Endothelial cell of umbilical vein (primary cell): Measurements from ENCODE around the gene ZNF25. TPM values are rescaled to one million over a fixed set of nuclear protein-coding genes. Genes with fewer than 3 reads are reported as not detected.

Experiments used
- BruUV-seq: library from RNA; stranded (reverse); fragments of 400-500 nt; replicated peaks from 2 replicates; lab custom pipeline; 2021; lab: Mats Ljungman, UMichigan
- CTCF ChIA-PET: fragments of 300-600, 350-600 bp; sonication (Branson Sonifier 250); formaldehyde crosslinking; loops from one replicate; lab custom pipeline; 2021; ENCODE audit warnings: antibody characterized with exemption, inconsistent platforms; lab: Charles Lee
- POLR2A ChIA-PET: fragments of 300-600, 350-600 bp; sonication (Branson Sonifier 250); formaldehyde crosslinking; loops from one replicate; lab custom pipeline; 2021; ENCODE audit warnings: antibody characterized with exemption, inconsistent platforms; lab: Charles Lee
- DNase-seq: peaks from one replicate; pipeline ENCODE4 v3.0.0-alpha.2; 2011; ENCODE audit warnings: low read depth, low spot score
- FAIRE-seq: peaks from 2 replicates; lab custom pipeline; 2011; peaks lifted over from hg19 to GRCh38; lab: Jason Lieb, UNC
- H2AFZ ChIP-seq: 2 replicates; pipeline ENCODE4 v1.6.0; 2012; ENCODE audit warnings: low read depth, low read length, control low read depth, inconsistent platforms
- H3K27ac ChIP-seq: 2 replicates; pipeline ENCODE4 v1.5.1; 2011; ENCODE audit warnings: low read depth, mild to moderate bottlenecking, control low read depth, low read length, moderate library complexity; ENCODE audit not compliant: insufficient read depth
- H3K27me3 ChIP-seq, 2 experiments: 2 replicates each; pipeline versions ENCODE4 v1.6.0 to v1.6.1; 2011; ENCODE audit warnings: low read length in 2 of 2, mixed read lengths in 1 of 2; ENCODE audit not compliant: control insufficient read depth in 2 of 2, insufficient read depth in 2 of 2
- H3K36me3 ChIP-seq, 2 experiments: 2 replicates in 1 of 2; 3 replicates in 1 of 2; pipeline ENCODE4 v1.5.1; 2011; ENCODE audit warnings: low read length in 2 of 2, mild to moderate bottlenecking in 1 of 2, moderate library complexity in 1 of 2; ENCODE audit not compliant: control insufficient read depth in 2 of 2, insufficient read depth in 2 of 2; ENCODE audit errors: extremely low read depth in 1 of 2
- H3K4me1 ChIP-seq: 3 replicates; pipeline ENCODE4 v1.5.1; 2011; ENCODE audit warnings: mild to moderate bottlenecking, low read length; ENCODE audit not compliant: control insufficient read depth, insufficient read depth; ENCODE audit errors: extremely low read depth
- H3K4me2 ChIP-seq: 2 replicates; pipeline ENCODE4 v1.6.1; 2011; ENCODE audit warnings: low read length, control low read depth, mixed read lengths; ENCODE audit not compliant: insufficient read depth
- H3K4me3 ChIP-seq, 3 experiments: fragments of 200-600 bp in 1 of 3; sonication (generic), shearing (Covaris generic) in 1 of 3; replicated peaks in 1 of 3; 2 replicates each; pipeline ENCODE4 v1.5.1; 2011 to 2016; ENCODE audit warnings: control low read depth in 3 of 3, low read length in 3 of 3, mild to moderate bottlenecking in 2 of 3, inconsistent platforms in 1 of 3, low read depth in 1 of 3, moderate library complexity in 1 of 3; ENCODE audit not compliant: insufficient read depth in 1 of 3
- H3K79me2 ChIP-seq: 2 replicates; pipeline ENCODE4 v1.6.0; 2012; ENCODE audit warnings: low read length, inconsistent platforms; ENCODE audit not compliant: control insufficient read depth, insufficient read depth
- H3K9ac ChIP-seq: replicated peaks from 2 replicates; pipeline ENCODE3; 2011; ENCODE audit warnings: low read length, control low read depth; ENCODE audit not compliant: insufficient read depth; ENCODE audit errors: extremely low read depth
- H3K9me1 ChIP-seq: replicated peaks from 3 replicates; pipeline ENCODE4 v1.6.0; 2011; ENCODE audit warnings: mild to moderate bottlenecking, low read length; ENCODE audit not compliant: control insufficient read depth, insufficient read depth; ENCODE audit errors: extremely low read depth
- H3K9me3 ChIP-seq: replicated peaks from 2 replicates; pipeline ENCODE4 v1.5.1; 2012; ENCODE audit warnings: low read length, inconsistent platforms; ENCODE audit not compliant: control insufficient read depth, insufficient read depth
- H4K20me1 ChIP-seq: replicated peaks from 2 replicates; pipeline ENCODE3; 2011; ENCODE audit warnings: mild to moderate bottlenecking, low read length; ENCODE audit not compliant: control insufficient read depth, insufficient read depth; ENCODE audit errors: extremely low read depth
- CTCF ChIP-seq, 2 donors: IDR thresholded peaks; 1 replicate in 1 of 2; 2 replicates in 1 of 2; pipeline ENCODE4 v1.5.1; 2011; ENCODE audit warnings: low read length in 2 of 2, mild to moderate bottlenecking in 2 of 2, moderate library complexity in 2 of 2, control low read depth in 1 of 2, inconsistent platforms in 1 of 2, low read depth in 1 of 2; ENCODE audit not compliant: insufficient read depth in 1 of 2; ENCODE audit errors: extremely low read depth in 1 of 2
- EZH2 ChIP-seq: IDR thresholded peaks from 2 replicates; pipeline ENCODE4 v1.6.1; 2012; ENCODE audit warnings: borderline replicate concordance, low read depth, mild to moderate bottlenecking, moderate library complexity, low read length, inconsistent platforms; ENCODE audit not compliant: severe bottlenecking
- FOS ChIP-seq: IDR thresholded peaks from 2 replicates; pipeline ENCODE4 v1.6.1; 2011; ENCODE audit warnings: mild to moderate bottlenecking, low read length, moderate library complexity, borderline replicate concordance; ENCODE audit not compliant: insufficient read depth
- GATA2 ChIP-seq: IDR thresholded peaks from 2 replicates; pipeline ENCODE4 v1.7.0; 2011; ENCODE audit warnings: low read depth, mild to moderate bottlenecking, moderate library complexity, mixed read lengths, low read length; ENCODE audit not compliant: insufficient read length, insufficient read depth
- JUN ChIP-seq: IDR thresholded peaks from 2 replicates; pipeline ENCODE4 v1.6.1; 2011; ENCODE audit warnings: borderline replicate concordance, low read depth; ENCODE audit not compliant: insufficient read length, insufficient read depth
- MAX ChIP-seq: IDR thresholded peaks from 2 replicates; pipeline ENCODE4 v1.6.1; 2011; ENCODE audit not compliant: insufficient read depth, insufficient read length
- MYC ChIP-seq: IDR thresholded peaks from one replicate; pipeline ENCODE4 v1.6.1; 2011; ENCODE audit warnings: mild to moderate bottlenecking, low read depth, low read length
- POLR2A ChIP-seq: IDR thresholded peaks from 2 replicates; pipeline ENCODE4 v1.6.1; 2012; ENCODE audit warnings: low read depth, mild to moderate bottlenecking, control low read depth, low read length
- POLR2AphosphoS5 ChIP-seq: IDR thresholded peaks from 2 replicates; pipeline ENCODE4 v1.6.1; 2012; ENCODE audit warnings: low read depth, mild to moderate bottlenecking, control low read depth, low read length, moderate library complexity; ENCODE audit not compliant: insufficient read depth
- dilution Hi-C: fragments of 300-500 bp; cut with MboI; formaldehyde crosslinking; loops from one replicate; pipeline ENCODE4 v1.15.0; 2019; ENCODE audit warnings: low sequenced_read_pairs; ENCODE audit not compliant: extremely low pct_ligation_motif_present
- intact Hi-C: fragments of 100-400 bp; cut with micrococcal nuclease; formaldehyde crosslinking; loops from one replicate; pipeline ENCODE4 v1.10.0; 2022
- polyA plus RNA-seq, 4 experiments: library from polyadenylated mRNA; depleted of rRNA in 3 of 4; stranded (reverse) in 3 of 4; unstranded in 1 of 4; fragments of >200 nt; gene quantifications; 2 replicates each; pipeline versions ENCODE4 v1.2.1 to v1.2.3, GENCODE V29; 2011 to 2012; ENCODE audit warnings: missing spikeins in 1 of 4
- total RNA-seq: library from RNA; stranded (reverse); gene quantifications from 2 replicates; pipeline ENCODE4 v1.2.3, GENCODE V29; 2021

The ZNF25 gene
- total and polyA plus RNA-seq, 2 donors (not counting 3 experiments of a cell fraction or from before 2014, with no cell fraction given) = 2.0 to 5.2 TPM

DNA sequence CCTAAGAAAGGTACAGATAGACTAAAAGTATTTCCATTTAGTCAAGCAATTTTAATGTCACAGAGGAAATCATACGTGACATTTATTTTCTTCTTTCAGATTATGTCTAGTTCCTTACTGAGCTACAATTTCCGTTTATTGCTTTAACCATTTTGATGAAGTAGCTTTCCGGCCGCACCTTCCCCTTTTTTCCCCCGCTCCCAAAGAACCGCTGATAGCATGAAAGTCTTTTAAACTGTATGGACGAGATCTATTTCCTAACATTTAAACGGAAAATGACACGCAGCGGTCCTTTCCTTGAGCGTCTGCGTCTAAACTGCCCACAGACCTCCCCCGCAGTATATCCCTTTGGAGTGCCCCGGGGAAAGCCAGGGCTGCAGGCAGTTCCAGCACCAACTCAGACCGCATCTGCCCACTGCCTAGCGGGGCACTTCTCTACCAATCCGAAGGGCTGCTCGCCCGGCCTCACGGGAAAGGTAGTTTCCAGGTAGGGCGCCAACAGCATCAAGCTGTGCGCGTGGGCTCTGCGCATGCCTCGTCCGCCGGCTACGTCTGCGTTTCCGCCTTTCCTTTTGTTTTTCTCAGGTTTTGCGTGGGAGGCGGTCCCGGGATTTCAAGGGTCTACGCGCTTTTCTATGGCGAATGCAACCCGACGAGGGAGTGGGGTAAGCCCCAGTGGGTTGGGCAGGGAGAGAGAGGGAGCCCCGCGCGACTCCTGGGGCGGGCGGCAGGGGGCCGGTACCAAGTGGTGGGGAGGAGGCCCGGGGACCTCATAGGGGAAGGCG is 33.9 kb upstream of the ZNF25 start, which contains the start of gene ZNF33A:
Gene ZNF33A, plus strand, starts transcription at position 557 of the 785 bp plus-strand sequence. CDS start 1,667 bp downstream, outside the sequence.
- peak within 1 kb of the TSS; percentile 98 for H3K4me2 ChIP-seq
- no peaks in the 10 kb centered on the region for H3K79me2 ChIP-seq
- H3K27ac ChIP-seq = peak within 1 kb of the TSS; percentile 60
- POLR2A ChIA-PET = no interaction called here
- FAIRE-seq (no peak), DNase-seq (peak; percentile 95)
- H3K36me3 ChIP-seq = no peaks in the 10 kb centered on the region
- H3K9me3 ChIP-seq = no peaks in the 10 kb centered on the region
- H2AFZ ChIP-seq = peak within 1 kb of the TSS; percentile 72
- TSS peak; percentile 45 for BruUV-seq
- peak within 1 kb of the TSS; percentile 68 for H3K9ac ChIP-seq
- H4K20me1 ChIP-seq = no peaks in the 10 kb centered on the region
- peaks cover 13% of the 10 kb centered on the region for H3K4me1 ChIP-seq
- peaks cover 2 to 5% of the 10 kb centered on the region in 2 experiments for H3K27me3 ChIP-seq
- H3K4me3 ChIP-seq = peak within 1 kb of the TSS; percentile 58 to 77 (median 67)
- CTCF ChIA-PET = interaction anchor here (1.1 to 1.4 kb wide), 4 partner anchors 8 to 35 kb away, joined by 3 to 23 read pairs (median 5); partner anchors contain the start of gene ZNF25
- no peaks in the 10 kb centered on the region for H3K9me1 ChIP-seq
- TF ChIP-seq EZH2 (no peak), MYC (no peak), MAX (no peak), POLR2AphosphoS5 (no peak), POLR2A (no peak), FOS (no peak), GATA2 (no peak), JUN (no peak), CTCF (IDR thresholded peaks at IDR 0.05; ENCODE audit: extremely low read depth in 1 of 2, insufficient read depth in 1 of 2, low read depth in 1 of 2, low read length in 2 of 2) (no peak)
- intact Hi-C loops (loop anchor here (1.0 kb wide), 3 partner anchors 34 to 154 kb away; partner anchors contain the start of genes ZNF25 and ZNF37A), dilution Hi-C loops (no loop called here)
